Measurements from ENCODE around the gene CNP.

The CNP gene

GRCh38 chr17:41977991-41978390 is 11.4 kb downstream of the CNP start:
- TF ChIP-seq CTCF (IDR thresholded peaks at IDR 0.05; ENCODE audit: low read depth, low read length, missing control alignments) = no peak
- in situ Hi-C loops (cut with HindIII; ENCODE audit: low sequenced_read_pairs) = no loop called here
- no peak for DNase-seq (ENCODE audit: low read depth)
- no peak overlapping the region for H3K4me3 ChIP-seq (ENCODE audit: low read depth, low read length)

- in situ Hi-C loops (cut with HindIII; ENCODE audit: low sequenced_read_pairs) = no loop called here
- DNase-seq (ENCODE audit: low read depth) = no peak
- no peak for TF ChIP-seq CTCF (IDR thresholded peaks at IDR 0.05; ENCODE audit: low read depth, low read length, missing control alignments)
- no peak overlapping the region for H3K4me3 ChIP-seq (ENCODE audit: low read depth, low read length)
Measured at GRCh38 chr17:41982026-41982760, 15.6 kb downstream of the CNP start.

GRCh38 chr17:41984454-41984853 is 17.9 kb downstream of the CNP start:
- in situ Hi-C loops (cut with HindIII; ENCODE audit: low sequenced_read_pairs) = no loop called here
- TF ChIP-seq CTCF (IDR thresholded peaks at IDR 0.05; ENCODE audit: low read depth, low read length, missing control alignments) = no peak
- no peak overlapping the region for H3K4me3 ChIP-seq (ENCODE audit: low read depth, low read length)
- no peak for DNase-seq (ENCODE audit: low read depth)

- no peak for TF ChIP-seq CTCF (IDR thresholded peaks at IDR 0.05; ENCODE audit: low read depth, low read length, missing control alignments)
- no peak overlapping the region for H3K4me3 ChIP-seq (ENCODE audit: low read depth, low read length)
- in situ Hi-C loops (cut with HindIII; ENCODE audit: low sequenced_read_pairs) = no loop called here
- DNase-seq (ENCODE audit: low read depth) = no peak
Measured at GRCh38 chr17:41985919-41986318, 19.3 kb downstream of the CNP start.

- no peak overlapping the region for H3K4me3 ChIP-seq (ENCODE audit: low read depth, low read length)
- no peak for TF ChIP-seq CTCF (IDR thresholded peaks at IDR 0.05; ENCODE audit: low read depth, low read length, missing control alignments)
- no peak for DNase-seq (ENCODE audit: low read depth)
- in situ Hi-C loops (cut with HindIII; ENCODE audit: low sequenced_read_pairs) = no loop called here
Measured at GRCh38 chr17:41986634-41987033, 20.0 kb downstream of the CNP start.

GRCh38 chr17:41987642-41988041 is 21.0 kb downstream of the CNP start:
- H3K4me3 ChIP-seq (ENCODE audit: low read depth, low read length) = no peak overlapping the region
- TF ChIP-seq CTCF (IDR thresholded peaks at IDR 0.05; ENCODE audit: low read depth, low read length, missing control alignments) = no peak
- in situ Hi-C loops (cut with HindIII; ENCODE audit: low sequenced_read_pairs) = no loop called here
- no peak for DNase-seq (ENCODE audit: low read depth)
